M059J (cell line): ENCODE results near the gene GPR183. TPM values are rescaled to one million over a fixed set of nuclear protein-coding genes. Genes with fewer than 3 reads are reported as not detected.

Source experiments
- DNase-seq: peaks from one replicate; pipeline ENCODE4 v3.0.0-alpha.2; 2012; ENCODE audit warnings: low read depth
- total RNA-seq: library from RNA; depleted of rRNA; stranded (reverse); fragments of >200 nt; shearing (Covaris generic); gene quantifications from 2 replicates; pipeline ENCODE4 v1.2.3, GENCODE V29; 2014

The GPR183 gene
- total RNA-seq, 1 experiment from 2014 or later, result 0.12 TPM

DNA sequence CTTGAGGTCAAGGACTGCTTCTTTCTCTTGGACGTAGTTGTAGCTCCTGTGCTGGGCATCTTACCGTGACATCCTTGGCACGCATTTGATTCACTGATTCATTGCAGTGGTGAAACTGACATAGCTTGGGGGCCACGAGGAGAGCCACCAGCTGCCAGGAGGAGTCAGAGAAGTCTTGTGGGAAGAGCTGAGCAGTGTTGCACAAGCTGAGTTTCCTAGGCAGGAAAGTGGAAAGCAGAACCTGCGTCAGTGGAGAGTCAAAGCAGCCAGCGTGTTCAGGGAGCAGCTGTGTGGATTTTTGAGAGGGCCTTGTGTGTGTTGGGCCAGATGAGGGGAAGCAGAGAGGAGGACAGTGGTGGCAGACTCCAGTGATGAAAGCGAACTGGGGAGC is 5.3 kb upstream of the GPR183 start:
- peak; percentile 93 for DNase-seq

DNA sequence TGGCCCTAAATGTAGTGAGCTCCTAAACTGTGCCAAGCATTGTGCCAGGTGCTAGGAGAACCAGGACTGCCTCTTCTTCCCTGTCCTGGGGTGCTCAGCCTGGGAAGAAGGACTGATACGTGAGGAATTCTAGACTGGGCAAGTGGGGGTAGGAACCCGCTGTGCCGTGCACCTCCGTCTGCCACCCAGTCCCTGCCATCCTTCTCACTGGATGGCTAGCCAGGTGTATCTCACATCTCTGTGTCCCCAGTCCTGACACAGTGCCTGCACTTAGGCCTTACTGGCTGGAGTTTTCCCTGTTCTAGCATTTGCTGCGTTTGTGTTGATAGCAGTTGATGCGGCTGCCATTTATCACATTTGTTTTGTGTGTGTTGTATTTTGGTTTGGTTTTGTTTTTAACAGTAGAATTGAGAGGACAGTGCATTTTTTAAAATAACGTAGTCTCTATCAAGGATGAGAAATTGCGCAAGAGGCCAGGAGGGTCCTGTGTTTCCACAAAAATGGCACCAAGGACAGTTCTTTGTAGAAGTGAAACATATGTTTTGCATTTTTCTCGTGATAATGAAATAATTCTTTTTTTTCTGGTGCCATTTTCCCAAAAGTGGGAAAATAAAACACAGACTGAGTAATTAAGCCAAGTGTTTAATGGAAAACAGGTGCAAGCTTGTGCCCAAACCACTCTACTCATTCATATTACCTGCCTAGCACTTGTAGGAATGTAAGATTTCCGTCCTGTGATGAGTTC is 4.7 kb upstream of the GPR183 start:
- DNase-seq, result no peak

DNA sequence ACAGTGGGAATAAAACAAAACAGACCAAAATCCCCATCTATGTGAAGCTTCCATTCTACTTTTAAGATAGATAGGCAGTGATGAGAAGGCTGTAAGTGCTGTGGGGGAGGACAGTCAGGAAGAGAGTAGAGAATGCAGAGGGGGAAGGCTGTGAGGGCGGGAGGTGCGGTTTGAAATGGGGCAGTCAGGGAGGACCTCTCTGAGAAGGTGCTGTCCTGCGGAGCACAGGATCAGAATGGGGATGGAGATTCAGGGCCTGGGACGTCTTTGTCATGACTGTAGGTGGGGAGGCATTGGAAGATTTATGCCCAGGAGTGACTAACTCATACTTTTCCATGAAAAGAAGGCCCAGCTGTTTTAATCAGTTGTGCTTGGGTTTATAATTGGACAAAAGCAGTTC is 3.9 kb upstream of the GPR183 start:
- peak; percentile 55 for DNase-seq

DNA sequence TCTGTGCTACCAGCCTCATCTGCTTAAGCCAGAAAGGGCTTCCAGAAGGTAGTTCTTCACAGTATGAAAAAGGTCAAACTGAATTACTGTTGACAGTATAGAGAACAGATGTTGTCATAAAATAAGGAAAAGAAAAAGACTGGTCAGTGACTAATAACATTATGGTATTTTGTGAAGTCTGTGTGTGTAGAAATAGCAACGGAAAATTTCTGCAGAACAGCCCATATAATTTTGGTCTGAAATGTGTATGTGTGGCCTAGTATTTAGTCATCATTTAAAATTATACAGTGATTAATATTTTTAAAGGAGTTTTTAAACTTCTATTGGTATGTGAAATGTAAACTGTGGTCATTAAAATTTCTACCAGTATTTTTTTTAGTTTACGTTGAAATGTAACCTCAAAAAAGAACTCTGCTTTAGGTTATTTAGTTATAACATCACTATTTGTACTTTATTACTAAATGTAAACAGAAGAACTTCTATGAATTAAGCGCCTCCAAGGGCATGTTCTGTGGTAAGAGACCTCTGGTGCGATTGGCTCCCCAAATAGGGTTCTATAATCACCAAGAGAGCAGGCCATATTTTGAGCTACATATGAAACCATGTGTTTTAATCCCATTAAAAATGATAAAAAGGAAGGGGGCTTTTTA is 3.3 kb upstream of the GPR183 start:
- peak; percentile 67 for DNase-seq

DNA sequence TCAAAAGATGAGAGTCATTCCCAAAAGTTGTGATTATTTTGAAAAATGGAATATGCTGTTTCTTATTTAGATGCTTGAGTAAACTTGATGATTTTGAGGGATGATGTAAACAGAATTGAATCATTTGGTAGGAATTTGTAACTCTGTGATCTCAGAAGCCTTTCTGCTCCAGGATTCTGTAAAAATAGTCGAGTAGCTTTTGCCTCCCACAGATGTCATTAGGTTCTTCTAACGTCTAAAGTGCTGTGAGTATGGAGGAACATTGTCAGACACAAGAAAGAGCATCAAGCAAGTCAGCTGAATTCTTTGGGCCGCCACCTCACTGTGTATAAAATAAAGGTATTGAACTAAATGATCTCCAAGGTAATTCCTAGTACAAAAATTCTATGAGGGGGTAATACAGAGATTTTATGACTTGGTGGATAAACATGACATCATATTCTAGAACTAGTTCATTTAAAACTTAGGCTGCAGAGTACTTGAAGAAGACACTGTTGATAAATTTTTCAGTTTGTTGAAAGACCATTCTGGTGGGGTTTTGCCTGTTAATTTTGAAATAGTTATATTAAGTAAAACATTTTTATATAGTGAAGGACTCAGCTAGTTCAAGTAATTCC is 1.4 kb upstream of the GPR183 start:
- DNase-seq, result peak; percentile 66

DNA sequence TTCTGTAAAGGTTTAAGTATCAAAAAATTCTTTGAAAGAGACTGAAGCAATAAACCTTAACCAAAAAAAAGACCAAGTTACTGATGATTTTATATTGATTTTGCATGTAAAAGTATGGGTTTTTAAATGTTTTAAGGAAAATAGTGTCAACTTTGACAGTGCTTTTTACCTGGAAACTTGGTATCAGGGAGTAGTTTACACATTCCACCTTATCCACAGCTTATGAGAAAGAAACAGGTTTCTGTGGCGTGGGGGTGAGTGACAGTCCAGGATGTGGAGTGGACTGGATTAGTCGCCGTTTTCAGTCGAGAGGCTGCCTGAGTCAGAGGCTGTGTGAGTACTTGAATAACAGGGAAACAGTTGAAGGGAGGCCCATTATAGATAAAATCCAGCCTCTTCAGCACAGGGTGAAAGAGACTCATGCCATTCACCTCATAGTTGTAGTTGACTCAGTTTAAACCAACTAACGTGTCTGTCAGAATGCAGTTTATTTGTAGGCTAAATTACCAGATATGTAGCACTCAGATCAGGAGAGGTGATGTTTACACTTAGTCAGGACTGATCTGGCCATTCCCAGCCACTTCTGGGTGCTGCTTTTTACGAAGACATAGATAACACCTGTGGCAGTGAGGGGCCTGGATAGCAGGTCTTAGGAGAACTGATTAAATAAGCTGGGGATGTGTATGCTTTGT is 595 bp upstream of the GPR183 start:
- peak; percentile 80 for DNase-seq

DNA sequence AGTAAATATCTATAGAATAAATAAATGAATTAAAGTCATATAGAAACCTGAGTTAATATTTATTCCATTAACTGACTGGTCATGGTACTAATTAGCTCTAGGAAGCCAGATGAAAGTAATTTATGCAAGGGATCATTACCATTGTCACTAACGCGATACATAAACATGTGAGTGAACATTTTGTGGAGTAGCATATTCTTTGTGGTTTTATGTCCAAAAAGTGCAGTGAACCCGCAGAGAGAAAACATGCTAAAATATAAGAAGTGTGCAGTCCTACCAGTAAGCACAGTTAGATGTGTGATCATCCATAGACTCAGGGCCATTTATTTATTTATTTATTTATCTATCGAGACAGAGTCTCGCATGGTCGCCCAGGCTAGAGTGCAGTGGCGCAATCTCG is 1.6 kb downstream of the GPR183 start:
- DNase-seq, result no peak

DNA sequence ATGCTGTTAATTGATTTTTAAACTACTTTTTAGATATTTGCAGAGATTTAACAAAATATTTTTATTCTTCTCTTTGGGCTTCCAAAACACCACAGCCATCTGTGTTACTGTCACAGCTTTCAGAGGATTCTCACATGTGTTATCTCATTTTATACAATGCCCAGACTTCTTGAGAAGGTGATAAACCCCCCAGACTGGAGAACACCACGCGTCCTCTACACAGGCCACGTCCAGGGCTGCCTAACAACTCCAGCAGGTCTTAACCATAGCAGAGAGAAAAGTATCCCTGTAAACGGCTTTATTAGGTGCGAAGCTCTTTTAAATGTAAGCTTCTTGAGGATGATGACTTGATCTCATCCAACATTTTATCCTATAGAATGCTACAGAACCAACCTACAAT is 2.0 kb downstream of the GPR183 start:
- DNase-seq, result no peak

DNA sequence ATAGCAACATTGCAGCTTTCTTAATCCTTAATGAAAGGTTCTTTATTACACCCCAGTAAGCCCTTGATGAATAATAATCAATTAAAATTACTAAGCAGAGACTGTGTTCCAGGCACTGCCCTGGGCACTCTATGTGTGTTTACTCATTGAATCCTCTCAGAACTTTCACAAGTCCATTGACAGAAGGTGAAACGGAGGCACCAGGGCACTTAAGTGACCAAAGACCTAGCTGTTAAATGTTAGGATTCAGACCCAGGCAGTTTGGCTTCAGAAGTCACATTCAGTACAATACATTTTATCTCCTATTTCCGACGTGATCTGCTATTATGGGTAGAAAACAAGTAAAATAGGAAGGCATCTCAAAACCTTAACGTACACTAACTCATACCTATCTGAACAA is 2.7 kb downstream of the GPR183 start:
- DNase-seq, result no peak

DNA sequence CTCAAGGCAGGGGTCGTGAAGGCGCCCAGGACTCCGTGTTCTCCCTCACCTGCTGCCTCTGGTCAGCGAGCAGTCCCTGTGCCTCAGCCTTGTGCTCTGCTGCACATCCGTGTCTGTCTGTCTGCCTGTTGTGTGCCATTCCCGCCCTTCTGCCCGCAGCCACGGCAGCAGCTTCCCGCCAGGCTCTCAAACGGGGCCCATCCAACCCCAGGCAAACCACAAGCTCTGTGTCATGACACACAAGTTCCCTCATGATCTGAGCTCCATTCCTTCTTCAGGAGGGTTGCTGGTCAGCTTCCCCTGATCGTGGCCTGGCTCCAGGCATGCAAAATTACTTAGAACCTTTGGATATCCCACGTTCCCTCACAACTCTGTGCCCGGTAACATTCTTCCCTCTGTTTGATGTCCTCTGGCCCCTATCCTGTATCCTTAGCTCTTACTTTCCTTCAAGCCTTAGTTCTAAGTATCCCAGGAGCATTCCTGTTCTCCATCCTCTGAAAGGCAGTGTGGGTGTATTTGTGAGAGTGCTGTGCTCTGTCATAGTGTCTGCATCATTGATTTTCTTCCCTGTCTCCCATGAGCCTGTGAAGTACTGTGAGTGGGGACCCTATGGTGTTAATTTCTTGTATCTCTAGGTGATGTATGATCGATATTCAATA is 3.2 kb downstream of the GPR183 start:
- DNase-seq, result no peak

DNA sequence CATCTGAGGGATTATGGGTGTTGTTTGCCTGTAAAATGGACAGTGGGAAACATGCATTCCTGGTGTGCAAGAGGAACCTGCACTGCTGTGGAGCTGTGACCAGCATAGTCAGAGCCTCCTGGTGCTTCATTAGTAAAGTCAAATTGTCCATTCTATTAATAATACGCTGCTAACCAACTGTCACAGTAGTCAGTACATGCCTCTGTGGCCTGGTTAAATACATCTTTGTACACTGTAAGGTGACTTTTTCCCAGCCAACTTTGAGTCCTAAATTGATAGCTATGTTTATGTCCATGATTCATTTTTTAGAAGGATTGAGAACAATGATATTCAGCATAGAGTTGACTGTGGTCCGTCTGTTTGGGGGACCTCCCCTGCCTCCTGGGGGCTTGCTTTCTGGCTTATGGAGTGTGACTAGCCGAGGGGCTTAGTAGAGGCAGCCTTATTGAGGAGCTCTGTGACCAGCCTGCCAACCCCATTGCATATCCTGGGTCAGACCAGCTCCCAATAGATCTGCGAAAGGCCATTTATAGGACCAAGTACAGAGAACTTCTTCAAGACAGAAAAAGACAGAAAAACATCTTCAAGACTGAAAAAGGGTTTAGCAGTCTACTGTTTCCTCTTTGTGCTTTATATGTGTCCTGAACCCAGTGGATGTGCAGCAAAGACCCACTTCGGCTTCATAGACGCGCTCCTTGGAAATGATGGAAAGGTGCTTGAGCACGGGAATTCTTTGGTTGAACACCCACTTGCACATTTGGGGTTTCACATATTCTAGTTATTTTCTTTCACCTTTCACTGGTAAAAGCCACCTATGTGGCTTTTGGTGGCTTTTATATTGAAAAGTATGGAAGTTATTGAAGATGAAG is 4.3 kb downstream of the GPR183 start:
- no peak for DNase-seq

DNA sequence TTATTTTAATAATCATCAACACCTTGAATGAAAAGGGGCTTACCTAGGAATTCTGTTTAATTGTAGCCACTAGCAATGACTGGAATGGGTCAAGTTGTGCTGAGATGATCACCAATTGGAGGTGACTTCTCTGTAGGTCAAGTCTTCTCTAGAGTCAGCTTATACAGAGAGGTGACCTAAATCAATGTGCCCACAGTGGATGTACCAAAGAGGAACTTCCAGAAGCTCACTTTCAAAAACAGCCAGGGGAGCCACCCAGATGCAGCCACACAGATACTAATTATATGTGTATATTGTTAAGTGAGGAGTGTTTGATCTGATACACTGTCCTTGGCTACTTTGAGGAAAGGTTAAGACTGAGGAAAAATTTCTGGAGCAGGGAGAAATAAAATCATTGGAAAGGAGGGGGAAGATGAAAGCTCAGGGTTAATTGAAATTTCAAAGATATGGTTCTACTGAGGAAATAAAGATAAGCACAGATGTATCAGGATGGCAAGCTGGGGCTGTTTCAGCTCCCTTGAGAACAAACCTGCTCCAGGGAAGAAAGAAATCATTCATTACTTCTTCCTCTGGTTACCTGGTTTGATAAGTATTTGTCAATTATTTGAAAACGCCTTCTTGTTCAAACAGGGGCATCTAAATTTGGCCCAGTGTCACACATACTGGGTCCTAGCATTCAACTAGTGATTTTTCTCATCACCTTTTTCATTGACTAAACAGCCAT is 5.1 kb downstream of the GPR183 start:
- no peak for DNase-seq

DNA sequence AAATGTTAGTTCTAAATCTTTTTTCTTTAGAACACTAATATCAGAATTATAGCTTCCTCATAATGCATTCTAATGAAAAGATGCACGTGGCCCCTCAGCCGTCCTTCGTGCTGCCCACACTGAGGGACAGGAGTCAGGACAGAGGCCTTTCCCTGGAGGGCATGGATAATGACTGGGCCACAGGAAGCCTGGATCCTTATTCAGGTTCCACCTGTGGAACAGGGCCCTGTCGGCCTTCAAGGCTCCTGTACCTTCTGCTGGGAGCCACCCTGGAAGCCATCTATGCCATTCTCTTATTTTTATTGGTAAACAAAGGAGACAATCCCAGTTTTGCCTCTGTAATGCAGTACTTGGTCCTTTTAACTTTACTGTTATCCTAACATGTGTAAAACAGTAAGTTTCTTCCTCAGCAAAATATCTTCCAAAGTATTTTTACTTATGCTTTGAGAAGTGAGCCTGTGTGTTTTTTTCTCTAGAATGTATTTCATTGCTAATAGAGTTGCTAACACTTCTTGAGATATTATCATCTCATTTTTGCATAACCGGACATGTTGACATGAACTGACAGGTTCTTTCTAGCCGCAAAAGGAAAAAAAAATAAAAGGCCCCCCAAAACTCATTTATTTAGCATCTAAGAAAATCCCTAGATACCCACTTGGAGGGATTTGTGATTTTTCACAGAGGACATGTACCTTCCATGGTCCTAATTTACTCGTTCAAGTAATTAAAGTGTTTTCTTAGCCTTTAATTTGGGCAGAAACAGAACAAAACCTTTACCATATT is 6.0 kb downstream of the GPR183 start:
- DNase-seq, result no peak

DNA sequence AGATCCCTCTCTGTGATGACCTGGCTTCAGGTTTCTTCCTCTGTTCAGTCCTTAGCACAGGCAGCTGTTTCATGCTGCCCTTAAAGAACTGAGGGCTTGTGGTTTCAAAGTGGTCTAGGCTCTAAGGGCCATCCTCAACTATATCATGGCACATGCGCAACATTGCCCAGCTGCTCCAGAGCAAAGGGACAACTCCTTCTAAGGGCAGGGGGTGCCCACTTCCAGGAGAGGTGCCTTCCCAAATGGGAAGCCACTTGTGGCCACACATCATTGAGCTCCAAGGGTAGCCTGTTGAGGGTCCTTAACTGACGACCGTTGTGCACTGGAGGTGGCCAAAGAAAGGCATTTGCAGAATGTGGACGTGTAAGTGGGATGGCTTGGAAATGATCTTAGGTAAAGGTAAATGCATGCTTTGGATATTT is 7.3 kb downstream of the GPR183 start:
- DNase-seq, result no peak

DNA sequence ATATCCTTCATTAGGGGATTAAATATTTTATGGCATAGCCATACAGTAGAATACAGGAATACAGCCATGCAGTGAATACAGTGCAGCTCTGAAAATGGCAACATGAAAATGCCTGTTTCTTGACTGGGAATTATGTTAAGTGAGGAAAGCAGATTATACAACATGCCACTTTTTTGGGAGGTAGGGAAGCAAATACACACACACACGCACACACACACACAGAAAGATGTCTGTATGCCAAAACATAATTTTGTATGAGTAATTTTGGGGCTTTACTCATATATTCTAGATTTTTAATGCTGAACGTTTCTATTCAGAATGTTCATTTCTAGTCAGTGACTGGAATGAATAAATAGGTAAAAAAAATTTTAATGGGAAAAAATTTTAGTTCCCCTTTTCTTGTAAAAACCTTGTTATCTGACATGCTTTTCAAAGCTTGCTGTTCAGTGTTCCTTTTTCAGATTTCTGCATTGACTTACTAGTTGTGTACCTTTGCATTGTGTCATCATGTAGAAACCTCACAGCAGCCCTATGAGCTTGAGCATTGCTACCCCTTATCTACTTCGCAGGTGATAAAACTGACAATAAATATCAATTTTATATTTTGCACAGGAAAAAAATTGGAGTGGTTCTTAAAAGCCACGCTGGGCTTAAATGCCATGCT is 7.8 kb downstream of the GPR183 start:
- no peak for DNase-seq

DNA sequence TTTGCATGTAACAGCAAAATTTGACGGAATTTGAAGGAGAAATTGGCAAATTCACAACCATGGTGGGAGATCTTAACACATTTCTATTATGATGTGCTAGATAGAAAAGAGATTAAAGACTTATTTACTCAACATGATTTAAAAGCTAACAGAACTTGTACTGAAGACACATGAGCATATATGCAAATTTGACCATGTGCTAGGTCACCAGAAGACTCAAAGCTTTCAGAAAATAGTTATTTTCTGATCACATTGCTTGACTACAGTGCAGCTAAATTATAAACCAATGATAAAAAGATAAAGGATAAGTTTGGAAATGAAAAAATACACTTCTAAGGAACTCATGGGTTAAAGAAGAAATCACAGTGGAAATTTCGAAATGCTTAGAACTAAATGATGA is 9.1 kb downstream of the GPR183 start:
- no peak for DNase-seq

DNA sequence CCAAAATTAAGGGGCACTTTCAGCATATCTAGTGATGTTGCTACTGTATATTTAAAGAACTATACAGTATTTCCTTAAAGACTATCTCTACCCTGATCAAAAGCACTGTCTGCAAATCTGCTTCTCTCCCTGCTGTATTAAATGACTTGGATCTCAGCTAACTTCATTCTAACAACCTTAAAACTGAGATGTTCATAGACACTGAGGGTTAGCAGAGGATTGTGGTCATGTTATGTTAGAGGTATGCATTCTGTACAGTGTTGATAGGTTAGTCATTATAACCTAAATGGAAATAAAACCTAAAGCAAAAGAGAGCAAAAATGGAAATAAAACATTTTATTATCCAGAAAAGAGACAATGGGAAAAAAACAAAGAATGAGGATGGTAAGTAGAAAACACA is 9.9 kb downstream of the GPR183 start:
- DNase-seq, result no peak

DNA sequence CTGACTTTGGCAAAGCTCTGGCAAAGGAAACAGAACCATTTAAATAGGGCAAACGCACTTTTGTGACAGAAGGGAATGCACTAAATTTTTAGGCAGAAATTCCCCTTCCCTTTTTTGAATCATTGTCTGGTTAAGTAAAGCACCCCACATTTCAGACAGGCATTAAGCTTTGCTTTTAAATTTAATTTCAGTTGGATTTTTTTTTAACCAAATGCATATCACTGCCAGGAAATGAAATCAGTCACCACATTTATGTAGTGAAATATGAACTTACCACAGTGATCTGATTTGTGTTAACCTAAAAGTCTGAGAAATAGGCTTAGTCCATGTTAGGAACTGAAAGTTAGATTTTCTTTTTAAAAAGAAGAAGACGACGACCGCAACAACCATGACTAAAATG is 10.8 kb downstream of the GPR183 start:
- DNase-seq, result no peak
